Pancreas (tissue), 10 donors: Measurements from ENCODE around the gene EXOSC2. TPM values are rescaled to one million over a fixed set of nuclear protein-coding genes. Genes with fewer than 3 reads are reported as not detected.

Experiments
- ATAC-seq, 4 donors: fragments of 200-7000 bp; cut with Tn5 transposase; one replicate each; pipeline versions ENCODE4 v1.8.0 to v1.9.1; 2020; ENCODE audit warnings: mild to moderate bottlenecking in 4 of 4, moderate library complexity in 4 of 4
- DNase-seq, 6 donors: peaks; one replicate each; pipeline ENCODE4 v3.0.0-alpha.2; 2020
- FAIRE-seq: peaks from 2 replicates; lab custom pipeline; 2012; peaks lifted over from hg19 to GRCh38; lab: Jason Lieb, UNC
- H3K27ac ChIP-seq, 4 donors: fragments of 200-600 bp; sonication (generic); 1 replicate in 3 of 4; 2 replicates in 1 of 4; pipeline versions ENCODE4 v1.5.0 to v1.8.0; 2020
- H3K27me3 ChIP-seq, 4 donors: fragments of 200-600 bp; one replicate each; pipeline ENCODE4 v1.8.0; 2021
- H3K36me3 ChIP-seq, 3 donors: fragments of 200-600 bp; sonication (generic) in 1 of 3; one replicate each; pipeline versions ENCODE4 v1.5.0 to v1.8.0; 2020 to 2021
- H3K4me1 ChIP-seq, 3 donors: fragments of 200-600 bp; one replicate each; pipeline ENCODE4 v1.8.0; 2021
- H3K4me3 ChIP-seq, 4 donors: fragments of 200-600 bp; sonication (generic) in 2 of 4; one replicate each; pipeline versions ENCODE4 v1.5.0 to v1.8.0; 2020 to 2021
- H3K9me3 ChIP-seq, 4 donors: fragments of 200-600 bp; one replicate each; pipeline ENCODE4 v1.8.0; 2021
- CTCF ChIP-seq, 4 donors: fragments of 200-600 bp; sonication (generic) in 3 of 4; IDR thresholded peaks; one replicate each; pipeline versions ENCODE4 v1.5.0 to v1.8.0; 2021; ENCODE audit warnings: antibody characterized with exemption in 4 of 4
- WGBS, 2 donors: extraction: QIAGEN DNeasy Blood & Tissue Kit; methylation state at CpG; one replicate each; pipeline ENCODE4 v1.1.7; 2013; 5-methylcytosine and 5-hydroxymethylcytosine counted together
- intact Hi-C, 3 donors: fragments of 100-400 bp; cut with DNase I; formaldehyde crosslinking; loops; one replicate each; pipeline versions ENCODE4 v1.11.1 to v1.14.2; 2022
- polyA plus RNA-seq, 2 donors: library from polyadenylated mRNA; stranded (reverse); fragments of 200-250 nt; gene quantifications; one replicate each; pipeline ENCODE4 v1.2.3, GENCODE V29; 2013
- total RNA-seq, 6 donors: library from RNA; stranded (reverse); fragmentation: NEBNext Ultra II Directional in 4 of 6; extraction: Animal tissue kit (Norgen Biotek cat#: 25700) in 4 of 6; gene quantifications; one replicate each; pipeline versions ENCODE4 v1.2.1 to v1.2.4, GENCODE V29; 2021 to 2023
- donor health status: healthy with polysubstance abuse.
- donor health status: DM: no; HTN: no; CAD: no; lungs with moderate emphysema.
- donor health status: DM: no; HTN: no; CAD: no.
- donor health status: control.
- donor health status: control.
- donor health status: Bipolar disorder and iron deficiency.
- donor health status: DM: yes; HTN: yes; CAD: no.
- donor health status: DM: no; HTN: no; CAD: no.
- donor health status: DM: no; HTN: no; CAD: no.
- donor health status: DM: yes; HTN: yes; CAD: no.

Gene EXOSC2
- total and polyA plus RNA-seq, 8 donors = 9.1 to 15.5 (median 11.6) TPM

DNA sequence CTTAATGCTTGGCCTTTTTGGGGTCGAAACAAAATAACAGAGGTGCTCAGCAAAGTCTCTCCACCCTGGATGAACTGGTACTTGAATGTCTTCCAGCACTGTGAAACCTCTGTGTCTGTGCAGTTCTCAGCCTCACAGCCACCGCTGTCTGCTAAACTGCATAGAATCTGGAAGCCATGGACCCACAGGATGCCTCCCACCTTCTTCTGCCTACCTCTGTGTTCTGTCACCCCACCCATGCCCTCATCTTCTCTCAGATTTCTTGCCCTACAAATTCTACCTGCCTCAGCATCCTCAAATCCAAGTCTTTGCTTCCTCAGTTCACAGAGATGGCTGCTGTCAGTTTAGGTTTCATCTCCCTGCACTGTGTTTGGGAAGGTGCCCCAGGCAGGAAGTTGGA is 35.6 kb downstream of the EXOSC2 start:
- H3K9me3 ChIP-seq = no peaks in the 10 kb centered on the region
- WGBS, 2 donors = 93% methylated on average over 2 of the region's 2 CpGs
- FAIRE-seq (no peak), DNase-seq (no peak), ATAC-seq (no peak)
- no peaks in the 10 kb centered on the region for H3K27me3 ChIP-seq
- peaks cover 0 to 19% (median 17%) of the 10 kb centered on the region in 3 donors for H3K4me1 ChIP-seq
- H3K27ac ChIP-seq = no peak overlapping the region
- intact Hi-C loops = no loop called here
- no peak for TF ChIP-seq CTCF (IDR thresholded peaks at IDR 0.05)
- H3K36me3 ChIP-seq = no peaks in the 10 kb centered on the region
- H3K4me3 ChIP-seq = no peak overlapping the region

DNA sequence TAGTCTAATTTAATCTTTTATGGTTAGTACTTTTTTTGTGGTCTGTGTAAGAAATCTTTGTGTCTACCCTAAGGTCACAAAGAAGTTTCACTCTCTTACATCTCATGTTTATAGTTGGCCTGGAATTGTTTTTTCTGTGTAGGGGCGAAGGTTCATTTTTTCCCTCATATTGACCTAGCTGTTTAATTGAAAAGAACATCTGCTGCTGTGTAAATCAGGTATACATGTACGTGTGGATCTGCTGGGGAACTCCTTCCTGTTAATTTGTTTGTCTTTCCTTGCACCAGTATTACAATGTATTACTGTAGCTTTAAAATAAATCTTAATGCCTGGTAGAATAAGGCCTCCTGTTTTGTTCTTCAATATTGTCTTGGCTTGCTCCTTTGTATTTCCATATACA is 37.8 kb downstream of the EXOSC2 start:
- ATAC-seq (peak in 3 of 4 donors; percentile 20 to 77 (median 51)), DNase-seq (no peak), FAIRE-seq (no peak)
- H3K4me3 ChIP-seq = no peak overlapping the region
- intact Hi-C loops = no loop called here
- WGBS, 2 donors = 36 to 44% methylated on average over 2 of the region's 2 CpGs
- no peaks in the 10 kb centered on the region for H3K27me3 ChIP-seq
- H3K9me3 ChIP-seq = no peaks in the 10 kb centered on the region
- H3K36me3 ChIP-seq = no peaks in the 10 kb centered on the region
- TF ChIP-seq CTCF (IDR thresholded peaks at IDR 0.05) = no peak
- H3K4me1 ChIP-seq = peaks cover 0 to 19% (median 17%) of the 10 kb centered on the region in 3 donors
- no peak overlapping the region for H3K27ac ChIP-seq

DNA sequence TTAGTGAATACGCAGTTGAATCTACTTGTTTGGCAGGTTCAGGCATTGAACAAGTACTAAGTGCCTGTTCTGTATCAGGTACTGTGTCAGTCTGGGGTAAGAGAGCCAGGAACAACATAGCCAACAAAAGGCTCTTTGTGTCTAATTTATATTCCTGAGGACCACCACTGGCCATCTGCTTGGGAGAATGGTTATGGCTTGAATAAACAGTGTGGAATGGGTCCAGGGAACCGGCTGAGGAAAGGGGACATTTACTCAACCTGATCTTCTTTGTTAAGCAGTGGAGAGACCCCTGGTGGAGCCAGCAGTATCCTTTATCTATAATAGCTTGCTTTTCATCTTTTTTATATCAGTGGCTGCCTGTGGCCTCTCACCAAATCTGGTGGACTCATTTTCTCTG is 38.6 kb downstream of the EXOSC2 start:
- intact Hi-C loops = no loop called here
- Histone ChIP-seq H3K36me3 (no peaks in the 10 kb centered on the region), H3K27me3 (no peaks in the 10 kb centered on the region), H3K27ac (no peak overlapping the region), H3K9me3 (no peaks in the 10 kb centered on the region), H3K4me3 (no peak overlapping the region), H3K4me1 (peaks cover 0 to 19% (median 17%) of the 10 kb centered on the region in 3 donors)
- ATAC-seq = peak; percentile 16 to 55 (median 36)
- 41 to 53% methylated on average over 2 of the region's 2 CpGs for WGBS, 2 donors
- no peak for TF ChIP-seq CTCF (IDR thresholded peaks at IDR 0.05)
- no peak for DNase-seq
- no peak for FAIRE-seq

- DNase-seq = no peak
- Histone ChIP-seq H3K27me3 (no peaks in the 10 kb centered on the region), H3K4me1 (peaks cover 0 to 19% (median 17%) of the 10 kb centered on the region in 3 donors), H3K9me3 (no peaks in the 10 kb centered on the region), H3K4me3 (no peak overlapping the region), H3K27ac (no peak overlapping the region), H3K36me3 (no peaks in the 10 kb centered on the region)
- WGBS, 2 donors = 59 to 64% methylated on average over 5 of the region's 5 CpGs
- intact Hi-C loops = no loop called here
- TF ChIP-seq CTCF (IDR thresholded peaks at IDR 0.05) = no peak
- ATAC-seq = peak in 1 of 4 donors; percentile 55
- FAIRE-seq = no peak
These were observed 39.2 kb downstream of the EXOSC2 start for GRCh38 chr9:130732793-130733221.

GRCh38 chr9:130735566-130735965 is 42.0 kb downstream of the EXOSC2 start:
- intact Hi-C loops = no loop called here
- Histone ChIP-seq H3K4me3 (no peak overlapping the region), H3K27ac (no peak overlapping the region), H3K36me3 (no peaks in the 10 kb centered on the region), H3K27me3 (no peaks in the 10 kb centered on the region), H3K9me3 (no peaks in the 10 kb centered on the region), H3K4me1 (peaks cover 0 to 26% (median 19%) of the 10 kb centered on the region in 3 donors)
- no peak for DNase-seq
- no peak for TF ChIP-seq CTCF (IDR thresholded peaks at IDR 0.05)
- 78 to 84% methylated on average over 4 of the region's 4 CpGs for WGBS, 2 donors
- no peak for FAIRE-seq
- no peak for ATAC-seq
